Stimulated activated CD4-positive, alpha-beta T cell treated with anti-CD3 and anti-CD28 coated beads, Interleukin-1b, Interleukin-23, amount 100 ng/mL, for 1 hour (primary cell): ENCODE results near the gene UNC79.

Source experiments
- DNase-seq, 2 donors: peaks; one replicate each; pipeline ENCODE4 v3.0.0-alpha.2; 2020; ENCODE audit warnings: low read depth in 2 of 2

UNC79 gene

DNA sequence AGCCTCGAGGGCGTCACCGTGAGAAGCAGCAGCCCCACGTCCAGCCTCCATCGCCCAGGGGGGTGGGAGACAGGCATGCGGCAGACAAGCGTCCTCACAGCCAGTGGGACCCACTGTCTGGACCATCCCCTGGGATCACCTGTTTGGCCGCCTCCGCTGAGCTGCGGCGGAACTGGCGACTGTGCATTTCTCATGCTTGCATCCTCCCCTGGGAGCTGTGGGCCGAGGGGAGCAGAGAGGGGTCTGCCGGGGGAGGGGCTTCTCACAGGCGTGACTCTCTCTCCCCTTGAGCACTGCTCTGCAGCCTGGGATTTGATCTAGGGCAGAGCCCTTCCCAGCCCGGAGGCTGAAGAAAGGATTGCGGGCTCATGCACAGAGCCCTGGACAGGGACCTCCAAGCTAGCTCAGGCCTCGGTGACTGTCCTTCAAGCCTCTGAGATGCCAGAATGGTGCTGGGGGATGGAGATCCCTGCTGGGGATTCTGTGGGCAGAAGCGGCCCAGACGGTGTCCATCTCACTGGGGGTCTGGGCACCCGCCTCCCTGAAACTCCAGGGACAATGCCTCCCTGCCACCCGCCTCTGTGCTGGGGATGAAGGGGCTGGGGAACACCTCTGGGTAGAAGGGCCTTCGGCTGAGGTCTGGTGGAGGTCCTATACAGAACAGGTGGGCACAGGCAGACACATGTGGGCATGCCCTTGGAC, 296.5 kb downstream of the UNC79 start:
- DNase-seq = no peak

DNA sequence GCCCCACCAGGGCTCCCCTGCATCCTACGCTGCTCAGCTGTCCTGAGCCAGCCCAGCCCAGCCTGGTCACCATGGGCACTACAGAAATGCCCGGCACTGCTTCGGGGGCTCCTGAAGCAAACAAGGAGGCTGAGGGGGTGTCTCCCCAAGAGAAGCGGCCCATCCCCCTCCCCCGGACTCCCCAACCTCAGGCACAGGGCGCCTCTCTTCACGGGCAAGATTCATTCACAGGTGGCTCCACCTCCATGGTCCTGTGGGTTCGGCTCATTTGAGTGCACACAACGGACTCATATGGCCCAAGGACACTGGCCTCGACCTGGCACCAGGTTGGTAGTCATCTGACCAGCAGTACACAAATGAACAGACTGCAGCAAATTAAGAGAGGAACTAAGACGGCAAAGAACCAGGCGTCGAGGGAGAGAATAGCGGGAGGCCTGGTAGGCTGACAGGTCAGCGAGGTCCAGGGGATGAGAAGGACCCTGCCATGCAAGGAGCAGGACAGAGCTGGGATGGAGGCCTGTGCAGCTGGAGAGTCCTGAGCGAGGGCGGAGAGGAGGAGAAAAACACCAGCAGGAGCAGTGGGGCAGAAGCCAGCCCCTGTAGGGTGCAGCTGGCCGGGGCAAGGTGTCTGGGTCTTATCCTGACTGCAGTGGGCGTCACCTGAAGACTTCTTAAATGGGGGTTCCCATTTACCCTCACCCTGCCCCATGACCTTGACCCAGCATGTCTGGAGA, 297.3 kb downstream of the UNC79 start:
- DNase-seq = no peak

- DNase-seq = no peak
These were observed 297.9 kb downstream of the UNC79 start for GRCh38 chr14:93728651-93729016.

GRCh38 chr14:93729993-93730392, 299.3 kb downstream of the UNC79 start:
- DNase-seq = no peak

GRCh38 chr14:93731753-93732152, 301.0 kb downstream of the UNC79 start:
- no peak for DNase-seq

- DNase-seq = no peak
These were observed 301.8 kb downstream of the UNC79 start for GRCh38 chr14:93732524-93732923.

DNA sequence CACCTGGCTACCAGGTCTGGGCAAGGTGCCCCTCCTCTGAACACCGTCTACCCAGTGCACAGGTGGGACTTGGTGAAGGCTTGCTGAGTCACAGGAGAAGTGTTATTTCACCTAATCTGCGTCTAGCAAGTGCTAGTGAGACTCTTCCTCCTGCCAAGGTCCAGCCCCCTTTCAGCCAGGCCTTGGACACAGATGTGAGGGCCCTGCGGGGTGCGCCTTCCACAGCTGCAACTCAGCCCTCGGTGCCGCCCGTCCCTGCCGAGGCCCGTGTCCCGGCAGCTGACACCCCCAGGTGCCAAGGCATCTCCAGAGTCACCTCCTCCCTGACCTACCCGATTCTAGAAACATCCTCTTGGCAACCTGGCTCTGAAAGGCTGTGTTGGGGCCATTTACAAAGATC, 302.5 kb downstream of the UNC79 start:
- DNase-seq = no peak

- no peak for DNase-seq
These were observed 302.9 kb downstream of the UNC79 start for GRCh38 chr14:93733631-93734030.

DNA sequence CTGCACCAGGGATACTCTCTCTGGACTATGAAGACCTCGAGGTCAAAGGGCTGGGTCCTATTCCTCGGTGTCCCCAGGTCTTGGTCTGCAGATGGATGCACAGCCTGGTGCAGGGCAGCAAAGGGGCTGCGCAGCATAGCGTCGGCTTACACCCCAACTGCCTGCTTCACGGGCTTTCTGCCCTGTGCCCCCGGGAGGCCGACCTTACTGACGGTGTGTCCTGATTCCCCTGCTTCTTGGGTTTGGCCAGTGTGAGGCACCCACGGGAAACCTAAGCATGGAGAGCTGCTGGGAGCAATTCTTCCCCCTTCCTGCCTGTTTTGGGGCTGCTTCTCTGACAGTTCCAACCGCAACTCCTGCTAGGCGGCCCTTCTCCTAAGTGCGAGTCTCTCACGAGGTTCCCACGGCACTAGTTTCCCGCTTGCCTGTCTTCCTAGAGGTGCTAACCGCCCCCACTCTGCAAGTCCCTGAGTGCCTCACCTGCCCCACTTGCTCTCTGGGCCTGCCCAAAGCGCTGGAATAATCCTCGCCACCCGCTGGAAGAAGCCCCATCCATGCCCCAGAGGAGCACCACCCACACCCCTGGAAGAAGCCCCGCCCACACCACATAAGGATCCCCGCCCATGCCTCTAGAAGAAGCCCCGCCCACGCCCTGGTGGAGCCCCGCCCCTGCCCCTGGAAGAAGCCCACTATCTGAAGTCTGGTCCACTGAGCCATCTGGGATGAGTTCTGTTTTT, 303.5 kb downstream of the UNC79 start:
- no peak for DNase-seq

GRCh38 chr14:93735206-93735605, 304.5 kb downstream of the UNC79 start:
- DNase-seq = no peak

DNA sequence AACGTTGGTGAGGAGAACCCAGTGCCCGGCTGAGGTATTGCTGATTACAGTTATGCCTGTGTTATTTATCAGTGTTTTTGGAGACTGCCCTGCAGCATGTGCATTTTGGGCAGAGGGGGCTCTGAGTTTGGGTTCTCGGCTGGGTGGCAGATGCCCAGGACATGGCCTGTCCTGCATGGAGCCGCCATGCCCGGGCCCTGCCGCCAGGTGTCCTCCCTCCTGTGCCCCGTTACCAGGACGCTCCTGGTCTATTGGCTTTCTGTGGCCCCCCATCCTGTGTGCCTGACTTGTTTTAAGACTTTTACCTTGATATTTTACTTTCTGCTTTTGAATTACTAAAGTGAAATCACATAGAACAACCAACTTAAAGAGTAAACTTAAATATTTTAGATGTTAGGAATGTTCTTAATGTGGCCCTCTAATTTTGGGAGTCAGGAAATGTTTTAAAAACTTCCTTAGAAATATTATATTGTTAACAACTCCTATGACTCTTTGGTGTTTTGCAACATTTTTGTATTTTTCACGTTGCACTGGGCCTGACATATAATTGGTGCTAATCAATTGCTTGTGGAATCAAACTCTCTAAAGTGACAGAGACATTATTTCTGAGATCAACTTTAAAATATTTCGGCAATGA, 305.8 kb downstream of the UNC79 start:
- DNase-seq = no peak

DNA sequence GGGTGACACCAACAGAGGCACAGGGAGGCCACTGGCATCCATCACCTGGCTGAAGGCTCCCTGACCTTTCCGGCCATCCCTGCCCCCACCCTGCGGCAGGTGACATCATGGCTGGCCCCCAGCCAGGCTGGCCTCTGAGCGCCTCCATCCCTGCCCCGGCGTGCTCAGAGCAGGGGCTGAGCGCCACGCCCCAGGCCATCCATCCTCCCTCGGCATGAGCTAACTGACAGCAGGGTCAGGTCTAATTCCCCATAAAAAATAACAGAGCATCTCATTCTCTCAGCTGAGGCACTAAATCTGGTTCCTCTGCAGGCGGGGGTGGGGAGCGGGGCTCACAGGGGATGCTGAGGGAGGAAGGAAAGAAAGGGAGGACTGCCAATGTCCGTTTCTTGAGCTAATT, 306.9 kb downstream of the UNC79 start:
- no peak for DNase-seq

- no peak for DNase-seq
These were observed 311.0 kb downstream of the UNC79 start for GRCh38 chr14:93741556-93742230.

GRCh38 chr14:93742761-93743160, 312.0 kb downstream of the UNC79 start:
- no peak for DNase-seq

DNA sequence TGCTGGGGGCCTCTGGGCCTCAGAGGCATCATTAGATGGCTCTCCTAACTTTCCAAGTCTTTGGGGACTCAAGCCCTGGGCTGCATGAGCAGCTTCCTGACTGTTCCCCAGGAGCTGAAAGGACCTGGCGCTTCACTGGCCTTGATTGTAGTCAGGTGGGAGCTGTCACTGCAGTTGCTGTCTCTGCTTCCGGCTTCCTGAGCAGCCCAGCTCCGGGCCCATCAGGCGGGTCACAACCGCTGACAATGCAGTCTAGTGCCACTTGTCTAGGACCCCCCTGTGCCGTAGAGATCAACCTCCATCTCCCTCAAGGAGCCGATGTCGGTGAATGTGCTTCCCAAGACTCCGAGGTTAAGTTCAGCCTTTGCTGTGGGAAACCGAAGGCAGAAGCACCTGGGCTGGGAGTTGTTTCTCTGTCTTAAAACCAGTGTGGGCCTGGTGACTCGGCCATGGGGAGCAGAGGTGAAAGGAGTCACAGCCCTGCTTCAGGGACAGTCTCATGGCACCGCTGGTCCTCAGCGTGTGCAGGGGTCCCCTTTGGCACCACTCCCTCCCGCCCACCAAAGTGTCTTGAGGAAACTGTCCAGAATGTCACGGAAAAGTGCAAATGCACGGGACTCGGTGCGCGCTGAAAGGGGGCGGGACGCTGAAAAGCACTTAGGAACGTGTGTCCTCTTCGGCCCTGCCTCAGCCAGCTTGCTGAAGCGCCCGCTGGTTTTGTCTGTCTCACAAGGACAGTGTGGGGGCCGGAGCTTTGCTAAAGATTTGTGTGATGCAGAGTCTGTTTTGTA, 312.7 kb downstream of the UNC79 start:
- no peak for DNase-seq

DNA sequence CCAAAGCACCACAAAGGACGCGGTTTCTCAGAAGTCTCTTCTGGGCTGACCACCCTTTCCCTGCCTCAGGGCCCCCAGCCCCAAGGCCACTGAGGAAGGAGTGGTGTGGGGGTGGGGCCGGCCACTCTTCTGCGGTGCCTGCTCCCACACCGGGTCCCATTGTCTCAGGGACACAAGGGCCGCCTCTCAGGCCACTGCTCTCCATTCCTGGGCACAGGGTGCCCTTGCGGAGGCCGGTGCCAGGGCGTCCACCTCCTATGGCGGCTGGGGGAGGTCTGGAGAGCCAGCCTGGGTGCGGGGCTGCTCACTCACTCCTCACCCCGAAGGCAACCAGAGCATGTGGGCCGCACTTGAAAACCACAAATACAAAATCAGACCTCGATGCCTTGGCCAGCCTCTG, 313.4 kb downstream of the UNC79 start:
- no peak for DNase-seq

- DNase-seq = no peak
These were observed 314.1 kb downstream of the UNC79 start for GRCh38 chr14:93744876-93745275.

- DNase-seq = no peak
These were observed 315.0 kb downstream of the UNC79 start for GRCh38 chr14:93745603-93746273.

DNA sequence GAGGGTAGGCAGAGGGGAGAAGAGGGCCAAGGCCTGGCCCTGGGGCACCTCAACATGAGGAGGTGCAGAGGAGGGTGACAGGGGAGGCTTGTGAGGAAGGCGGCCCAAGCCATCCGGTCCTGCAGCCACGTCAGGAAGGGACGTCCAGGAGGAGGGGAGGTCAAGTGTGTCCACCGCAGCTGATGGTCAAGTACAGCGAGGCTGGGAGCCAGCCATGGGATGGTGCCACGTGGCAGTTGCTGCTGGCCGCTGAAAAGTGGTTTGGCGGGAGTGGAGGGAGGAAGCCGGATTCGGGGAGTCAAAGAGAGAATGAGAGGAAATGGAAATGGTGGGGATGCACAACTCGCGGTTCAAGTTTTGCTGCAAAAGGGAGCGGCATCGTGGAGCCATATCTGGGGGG, 316.4 kb downstream of the UNC79 start:
- DNase-seq = no peak

GRCh38 chr14:93747560-93747959, 316.8 kb downstream of the UNC79 start:
- DNase-seq = no peak
